Activated naive CD4-positive, alpha-beta T cell treated with anti-CD3 and anti-CD28 coated beads, Interleukin-2, amount 10 ng/mL, durations not matched to agents 7 days and 5 days (primary cell): ENCODE data around the gene NR4A3.

ENCODE experiments used
- CTCF ChIA-PET: fragments of 350-600 bp; sonication (Branson Sonifier 250); formaldehyde crosslinking; loops from one replicate; lab custom pipeline; 2021; ENCODE audit warnings: antibody characterized with exemption; lab: Charles Lee
- DNase-seq: peaks from one replicate; pipeline ENCODE4 v3.0.0-alpha.2; 2020
- H3K27ac Mint-ChIP-seq: one replicate; pipeline ENCODE4 v1.8.0; 2021; ENCODE audit warnings: mild to moderate bottlenecking, moderate library complexity, mixed read lengths
- H3K27me3 Mint-ChIP-seq: one replicate; pipeline ENCODE4 v1.8.0; 2021; ENCODE audit warnings: mild to moderate bottlenecking, mixed read lengths
- H3K36me3 Mint-ChIP-seq: one replicate; pipeline ENCODE4 v1.8.0; 2021; ENCODE audit warnings: mixed read lengths
- H3K4me1 Mint-ChIP-seq: one replicate; pipeline ENCODE4 v1.8.0; 2021; ENCODE audit warnings: mixed read lengths
- H3K4me3 Mint-ChIP-seq: one replicate; pipeline ENCODE4 v1.8.0; 2021; ENCODE audit warnings: mild to moderate bottlenecking, moderate library complexity, mixed read lengths
- H3K9me3 Mint-ChIP-seq: one replicate; pipeline ENCODE4 v1.8.0; 2021; ENCODE audit warnings: mixed read lengths

Gene NR4A3

GRCh38 chr9:99859243-99859980 is 37.7 kb downstream of the NR4A3 start:
- peaks cover 6% of the 10 kb centered on the region for H3K27me3 Mint-ChIP-seq
- peaks cover 3% of the 10 kb centered on the region for H3K36me3 Mint-ChIP-seq
- no peak overlapping the region for H3K27ac Mint-ChIP-seq
- H3K9me3 Mint-ChIP-seq, result peaks cover 1% of the 10 kb centered on the region
- no peak overlapping the region for H3K4me3 Mint-ChIP-seq
- DNase-seq, result no peak
- H3K4me1 Mint-ChIP-seq, result no peaks in the 10 kb centered on the region
- CTCF ChIA-PET, result no interaction called here

GRCh38 chr9:99860266-99860665 is 38.6 kb downstream of the NR4A3 start:
- Mint-ChIP-seq H3K27ac (no peak overlapping the region), H3K9me3 (no peaks in the 10 kb centered on the region), H3K4me1 (no peaks in the 10 kb centered on the region), H3K36me3 (no peaks in the 10 kb centered on the region), H3K4me3 (no peak overlapping the region), H3K27me3 (peaks cover 6% of the 10 kb centered on the region)
- CTCF ChIA-PET, result no interaction called here
- no peak for DNase-seq

- DNase-seq, result no peak
- H3K27me3 Mint-ChIP-seq, result peaks cover 3% of the 10 kb centered on the region
- no peak overlapping the region for H3K4me3 Mint-ChIP-seq
- CTCF ChIA-PET, result no interaction called here
- H3K4me1 Mint-ChIP-seq, result peaks cover 19% of the 10 kb centered on the region
- no peaks in the 10 kb centered on the region for H3K36me3 Mint-ChIP-seq
- no peak overlapping the region for H3K27ac Mint-ChIP-seq
- no peaks in the 10 kb centered on the region for H3K9me3 Mint-ChIP-seq
Measured at GRCh38 chr9:99863955-99864354, 42.3 kb downstream of the NR4A3 start.

- no peaks in the 10 kb centered on the region for H3K36me3 Mint-ChIP-seq
- no peak overlapping the region for H3K27ac Mint-ChIP-seq
- H3K4me1 Mint-ChIP-seq, result peaks cover 24% of the 10 kb centered on the region
- no peaks in the 10 kb centered on the region for H3K9me3 Mint-ChIP-seq
- H3K4me3 Mint-ChIP-seq, result no peak overlapping the region
- CTCF ChIA-PET, result interaction anchor here (2.2 kb wide), 1 partner anchor 11 kb away, joined by 7 read pairs; no protein-coding TSS in a partner anchor
- DNase-seq, result no peak
- peaks cover 9% of the 10 kb centered on the region for H3K27me3 Mint-ChIP-seq
Measured at GRCh38 chr9:99866398-99866797, 44.7 kb downstream of the NR4A3 start.

- H3K4me3 Mint-ChIP-seq, result no peak overlapping the region
- CTCF ChIA-PET, result no interaction called here
- no peak overlapping the region for H3K27ac Mint-ChIP-seq
Measured at GRCh38 chr9:99867536-99867935, 45.9 kb downstream of the NR4A3 start.

GRCh38 chr9:99867968-99868367 is 46.3 kb downstream of the NR4A3 start:
- Mint-ChIP-seq H3K4me3 (no peak overlapping the region), H3K9me3 (no peaks in the 10 kb centered on the region), H3K4me1 (peaks cover 24% of the 10 kb centered on the region), H3K27ac (no peak overlapping the region), H3K27me3 (peaks cover 9% of the 10 kb centered on the region), H3K36me3 (no peaks in the 10 kb centered on the region)
- DNase-seq, result no peak
- CTCF ChIA-PET, result no interaction called here

More at GRCh38 chr9:99867536-99867935, 45.9 kb downstream of the NR4A3 start:
- H3K36me3 Mint-ChIP-seq, result no peaks in the 10 kb centered on the region
- H3K9me3 Mint-ChIP-seq, result no peaks in the 10 kb centered on the region
- DNase-seq, result no peak
- peaks cover 9% of the 10 kb centered on the region for H3K27me3 Mint-ChIP-seq
- H3K4me1 Mint-ChIP-seq, result peaks cover 24% of the 10 kb centered on the region

GRCh38 chr9:99868845-99869244 is 47.2 kb downstream of the NR4A3 start:
- Mint-ChIP-seq H3K36me3 (no peaks in the 10 kb centered on the region), H3K27ac (no peak overlapping the region), H3K9me3 (no peaks in the 10 kb centered on the region), H3K27me3 (peaks cover 7% of the 10 kb centered on the region), H3K4me1 (peaks cover 24% of the 10 kb centered on the region), H3K4me3 (no peak overlapping the region)
- CTCF ChIA-PET, result interaction anchor here (1.8 kb wide), 1 partner anchor 44 kb away, joined by 11 read pairs; no protein-coding TSS in a partner anchor
- no peak for DNase-seq

- H3K27me3 Mint-ChIP-seq, result peaks cover 7% of the 10 kb centered on the region
Measured at GRCh38 chr9:99870126-99870525, 48.4 kb downstream of the NR4A3 start.

GRCh38 chr9:99873531-99873930 is 51.8 kb downstream of the NR4A3 start:
- no peak overlapping the region for H3K4me3 Mint-ChIP-seq
- no peaks in the 10 kb centered on the region for H3K36me3 Mint-ChIP-seq
- no peak overlapping the region for H3K27ac Mint-ChIP-seq
- peaks cover 19% of the 10 kb centered on the region for H3K27me3 Mint-ChIP-seq
- H3K9me3 Mint-ChIP-seq, result no peaks in the 10 kb centered on the region
- DNase-seq, result no peak
- H3K4me1 Mint-ChIP-seq, result peaks cover 9% of the 10 kb centered on the region
- CTCF ChIA-PET, result no interaction called here

More at GRCh38 chr9:99870126-99870525, 48.4 kb downstream of the NR4A3 start:
- no peak overlapping the region for H3K4me3 Mint-ChIP-seq
- no peak overlapping the region for H3K27ac Mint-ChIP-seq
- DNase-seq, result no peak
- no peaks in the 10 kb centered on the region for H3K9me3 Mint-ChIP-seq
- H3K4me1 Mint-ChIP-seq, result peaks cover 24% of the 10 kb centered on the region
- no peaks in the 10 kb centered on the region for H3K36me3 Mint-ChIP-seq
- CTCF ChIA-PET, result interaction anchor here (1.8 to 2.4 kb wide), 2 partner anchors 18 to 45 kb away, joined by 5 to 11 read pairs; no protein-coding TSS in a partner anchor

GRCh38 chr9:99873943-99874584 is 52.4 kb downstream of the NR4A3 start:
- H3K27me3 Mint-ChIP-seq, result peaks cover 19% of the 10 kb centered on the region
- CTCF ChIA-PET, result no interaction called here
- H3K4me3 Mint-ChIP-seq, result no peak overlapping the region
- no peaks in the 10 kb centered on the region for H3K36me3 Mint-ChIP-seq
- peaks cover 4% of the 10 kb centered on the region for H3K4me1 Mint-ChIP-seq
- no peaks in the 10 kb centered on the region for H3K9me3 Mint-ChIP-seq
- no peak overlapping the region for H3K27ac Mint-ChIP-seq
- no peak for DNase-seq

GRCh38 chr9:99876190-99876589 is 54.5 kb downstream of the NR4A3 start:
- no peak for DNase-seq
- H3K4me1 Mint-ChIP-seq, result no peaks in the 10 kb centered on the region
- H3K9me3 Mint-ChIP-seq, result no peaks in the 10 kb centered on the region
- CTCF ChIA-PET, result no interaction called here
- H3K27me3 Mint-ChIP-seq, result peaks cover 17% of the 10 kb centered on the region
- H3K36me3 Mint-ChIP-seq, result no peaks in the 10 kb centered on the region
- no peak overlapping the region for H3K27ac Mint-ChIP-seq
- no peak overlapping the region for H3K4me3 Mint-ChIP-seq

GRCh38 chr9:99878651-99879050 is 57.0 kb downstream of the NR4A3 start:
- Mint-ChIP-seq H3K36me3 (no peaks in the 10 kb centered on the region), H3K9me3 (no peaks in the 10 kb centered on the region), H3K27me3 (peaks cover 17% of the 10 kb centered on the region), H3K27ac (no peak overlapping the region), H3K4me3 (no peak overlapping the region), H3K4me1 (no peaks in the 10 kb centered on the region)
- CTCF ChIA-PET, result no interaction called here
- no peak for DNase-seq

GRCh38 chr9:99881769-99882168 is 60.1 kb downstream of the NR4A3 start:
- H3K36me3 Mint-ChIP-seq, result no peaks in the 10 kb centered on the region
- CTCF ChIA-PET, result interaction anchor here (1.6 kb wide), 1 partner anchor 12 kb away, joined by 3 read pairs; no protein-coding TSS in a partner anchor
- no peaks in the 10 kb centered on the region for H3K4me1 Mint-ChIP-seq
- H3K27me3 Mint-ChIP-seq, result peaks cover 10% of the 10 kb centered on the region
- no peak for DNase-seq
- H3K4me3 Mint-ChIP-seq, result no peak overlapping the region
- H3K27ac Mint-ChIP-seq, result no peak overlapping the region
- H3K9me3 Mint-ChIP-seq, result no peaks in the 10 kb centered on the region

- no peaks in the 10 kb centered on the region for H3K4me1 Mint-ChIP-seq
- H3K9me3 Mint-ChIP-seq, result no peaks in the 10 kb centered on the region
- H3K4me3 Mint-ChIP-seq, result no peak overlapping the region
- H3K27ac Mint-ChIP-seq, result no peak overlapping the region
- no peak for DNase-seq
- no peaks in the 10 kb centered on the region for H3K36me3 Mint-ChIP-seq
- CTCF ChIA-PET, result no interaction called here
- peaks cover 4% of the 10 kb centered on the region for H3K27me3 Mint-ChIP-seq
Measured at GRCh38 chr9:99885747-99886146, 64.1 kb downstream of the NR4A3 start.

GRCh38 chr9:99889120-99889519 is 67.4 kb downstream of the NR4A3 start:
- no peaks in the 10 kb centered on the region for H3K36me3 Mint-ChIP-seq
- H3K27ac Mint-ChIP-seq, result no peak overlapping the region
- peaks cover 4% of the 10 kb centered on the region for H3K27me3 Mint-ChIP-seq
- no peaks in the 10 kb centered on the region for H3K4me1 Mint-ChIP-seq
- CTCF ChIA-PET, result interaction anchor here (0.6 kb wide), 1 partner anchor 11 kb away, joined by 3 read pairs; no protein-coding TSS in a partner anchor
- no peak for DNase-seq
- no peaks in the 10 kb centered on the region for H3K9me3 Mint-ChIP-seq
- H3K4me3 Mint-ChIP-seq, result no peak overlapping the region
